ENCODE results near the gene CCL2.

GRCh38 chr17:34237458-34237857, 17.6 kb upstream of the CCL2 start:
- TF ChIP-seq, protein P1, sequence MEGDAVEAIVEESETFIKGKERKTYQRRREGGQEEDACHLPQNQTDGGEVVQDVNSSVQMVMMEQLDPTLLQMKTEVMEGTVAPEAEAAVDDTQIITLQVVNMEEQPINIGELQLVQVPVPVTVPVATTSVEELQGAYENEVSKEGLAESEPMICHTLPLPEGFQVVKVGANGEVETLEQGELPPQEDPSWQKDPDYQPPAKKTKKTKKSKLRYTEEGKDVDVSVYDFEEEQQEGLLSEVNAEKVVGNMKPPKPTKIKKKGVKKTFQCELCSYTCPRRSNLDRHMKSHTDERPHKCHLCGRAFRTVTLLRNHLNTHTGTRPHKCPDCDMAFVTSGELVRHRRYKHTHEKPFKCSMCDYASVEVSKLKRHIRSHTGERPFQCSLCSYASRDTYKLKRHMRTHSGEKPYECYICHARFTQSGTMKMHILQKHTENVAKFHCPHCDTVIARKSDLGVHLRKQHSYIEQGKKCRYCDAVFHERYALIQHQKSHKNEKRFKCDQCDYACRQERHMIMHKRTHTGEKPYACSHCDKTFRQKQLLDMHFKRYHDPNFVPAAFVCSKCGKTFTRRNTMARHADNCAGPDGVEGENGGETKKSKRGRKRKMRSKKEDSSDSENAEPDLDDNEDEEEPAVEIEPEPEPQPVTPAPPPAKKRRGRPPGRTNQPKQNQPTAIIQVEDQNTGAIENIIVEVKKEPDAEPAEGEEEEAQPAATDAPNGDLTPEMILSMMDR (IDR thresholded peaks at IDR 0.05) = no peak
- no peak for TF ChIP-seq POLR2A (IDR thresholded peaks at IDR 0.05)

Measured in vagina (tissue), 2 donors.